HepG2 (cell line): Measurements from ENCODE around the gene PKMYT1. TPM values are rescaled to one million over a fixed set of nuclear protein-coding genes. Genes with fewer than 3 reads are reported as not detected.

Experiments used
- ATAC-seq: fragments of 200-7000 bp; cut with Tn5 transposase; 3 replicates; pipeline ENCODE4 v1.9.1; 2020; ENCODE audit warnings: mild to moderate bottlenecking, moderate library complexity
- BruUV-seq: library from RNA; stranded (reverse); fragments of 400-500 nt; replicated peaks from 2 replicates; lab custom pipeline; 2021; lab: Mats Ljungman, UMichigan
- CTCF ChIA-PET: fragments of 300-600 bp; formaldehyde crosslinking; extraction: SDS; loops from one replicate; lab custom pipeline; 2021; ENCODE audit warnings: low total read pairs, inconsistent platforms, low intra/inter-chr PET ratio; lab: Yijun Ruan, JAX
- POLR2A ChIA-PET: fragments of 350-600 bp; sonication (Branson Sonifier 250); formaldehyde crosslinking; loops from one replicate; lab custom pipeline; 2020; ENCODE audit warnings: antibody characterized with exemption, inconsistent platforms; lab: Yijun Ruan, JAX
- DNase-seq: peaks from one replicate; pipeline ENCODE4 v3.0.0-alpha.2; 2015; ENCODE audit warnings: low spot score
- FAIRE-seq: peaks from 3 replicates; lab custom pipeline; 2011; peaks lifted over from hg19 to GRCh38; lab: Jason Lieb, UNC
- H2AFZ ChIP-seq: one replicate; pipeline ENCODE4 v1.6.1; 2011; ENCODE audit warnings: low read length, inconsistent platforms
- H3K27ac ChIP-seq: fragments of 300-600 bp; 3 replicates; pipeline ENCODE4 v1.8.0; 2011; ENCODE audit warnings: mixed run types, mild to moderate bottlenecking, mixed read lengths, low read length, inconsistent platforms; ENCODE audit not compliant: insufficient read depth; ENCODE audit errors: extremely low read length
- H3K27me3 ChIP-seq, 2 experiments: fragments of 200-600 bp in 1 of 2; 2 replicates in 1 of 2; 3 replicates in 1 of 2; pipeline versions ENCODE4 v1.6.0 to v1.8.0; 2011; ENCODE audit warnings: low read length in 2 of 2, mild to moderate bottlenecking in 2 of 2, moderate library complexity in 2 of 2, inconsistent platforms in 1 of 2; ENCODE audit not compliant: insufficient read depth in 2 of 2, control insufficient read depth in 1 of 2
- H3K36me3 ChIP-seq, 2 experiments: fragments of 200-600 bp in 1 of 2; replicated peaks in 1 of 2; 2 replicates in 1 of 2; 3 replicates in 1 of 2; pipeline versions ENCODE4 v1.5.1 to v1.8.0; 2011; ENCODE audit warnings: low read length in 2 of 2, inconsistent platforms in 1 of 2; ENCODE audit not compliant: insufficient read depth in 2 of 2, control insufficient read depth in 1 of 2
- H3K4me1 ChIP-seq: 2 replicates; pipeline ENCODE4 v1.5.1; 2012; ENCODE audit warnings: low read length, inconsistent platforms; ENCODE audit not compliant: insufficient read depth
- H3K4me2 ChIP-seq: 2 replicates; pipeline ENCODE4 v1.6.0; 2011; ENCODE audit warnings: low read depth, low read length, inconsistent platforms
- H3K4me3 ChIP-seq, 3 experiments: fragments of 200-600 bp in 1 of 3; sonication (generic), shearing (Covaris generic) in 1 of 3; replicated peaks in 1 of 3; 2 replicates each; pipeline ENCODE4 v1.5.1; 2011 to 2016; ENCODE audit warnings: low read length in 3 of 3, inconsistent platforms in 2 of 3, low read depth in 2 of 3, mild to moderate bottlenecking in 2 of 3, control low read depth in 1 of 3, mixed read lengths in 1 of 3; ENCODE audit not compliant: insufficient read depth in 1 of 3
- H3K79me2 ChIP-seq: one replicate; pipeline ENCODE4 v1.6.1; 2011; ENCODE audit warnings: low read length, inconsistent platforms; ENCODE audit not compliant: insufficient read depth
- H3K9ac ChIP-seq: 2 replicates; pipeline ENCODE4 v1.6.0; 2011; ENCODE audit warnings: mild to moderate bottlenecking, low read depth, low read length, inconsistent platforms; ENCODE audit not compliant: insufficient read depth
- H3K9me3 ChIP-seq: 2 replicates; pipeline ENCODE4 v1.5.1; 2012; ENCODE audit warnings: mild to moderate bottlenecking, low read length
- H4K20me1 ChIP-seq: 2 replicates; pipeline ENCODE4 v1.6.0; 2011; ENCODE audit warnings: inconsistent platforms, mild to moderate bottlenecking, low read length, moderate library complexity; ENCODE audit not compliant: insufficient read depth
- ATAD3A ChIP-seq: sonication (generic); formaldehyde crosslinking; IDR thresholded peaks from 2 replicates; pipeline ENCODE4 v1.4.0; 2020; ENCODE audit warnings: missing genetic modification reagents
- BCL3 ChIP-seq: sonication (generic); formaldehyde crosslinking; IDR thresholded peaks from 2 replicates; pipeline ENCODE4 v1.5.1; 2020; ENCODE audit warnings: mild to moderate bottlenecking, missing genetic modification reagents, moderate library complexity
- IRF9 ChIP-seq: sonication (generic); formaldehyde crosslinking; IDR thresholded peaks from 2 replicates; pipeline ENCODE4 v1.8.0; 2022; ENCODE audit warnings: missing genetic modification reagents, mild to moderate bottlenecking, borderline replicate concordance
- MBNL3 ChIP-seq: fragments of 250-450 bp; sonication (Bioruptor Pico); conservative IDR thresholded peaks from 2 replicates; pipeline ENCODE4 v1.8.0; 2022; ENCODE audit warnings: mild to moderate bottlenecking, inconsistent platforms
- MTA1 ChIP-seq: sonication (generic); formaldehyde crosslinking; IDR thresholded peaks from 2 replicates; pipeline ENCODE4 v1.4.0; 2020; ENCODE audit warnings: missing genetic modification reagents, mild to moderate bottlenecking, borderline replicate concordance
- MXD3 ChIP-seq: IDR thresholded peaks from 2 replicates; pipeline ENCODE4 v1.6.1; 2016; ENCODE audit warnings: mild to moderate bottlenecking, missing biosample characterization, missing genetic modification reagents
- ONECUT2 ChIP-seq: sonication (generic); formaldehyde crosslinking; IDR thresholded peaks from 2 replicates; pipeline ENCODE4 v1.4.0; 2020; ENCODE audit warnings: missing genetic modification reagents
- SKIL ChIP-seq: sonication (generic); formaldehyde crosslinking; IDR thresholded peaks from 2 replicates; pipeline ENCODE4 v1.8.0; 2022; ENCODE audit warnings: missing genetic modification reagents, mild to moderate bottlenecking, moderate library complexity, borderline replicate concordance
- TARDBP ChIP-seq: sonication (generic); formaldehyde crosslinking; IDR thresholded peaks from 2 replicates; pipeline ENCODE4 v1.8.0; 2022; ENCODE audit warnings: mild to moderate bottlenecking, missing genetic modification reagents
- THRA ChIP-seq: sonication (generic); formaldehyde crosslinking; IDR thresholded peaks from 2 replicates; pipeline ENCODE4 v1.4.0; 2020; ENCODE audit warnings: missing genetic modification reagents, borderline replicate concordance
- YEATS2 ChIP-seq: sonication (generic); formaldehyde crosslinking; IDR thresholded peaks from 2 replicates; pipeline ENCODE4 v1.4.0; 2020; ENCODE audit warnings: missing genetic modification reagents, borderline replicate concordance
- ZFX ChIP-seq: sonication (generic); formaldehyde crosslinking; IDR thresholded peaks from 2 replicates; pipeline ENCODE4 v1.4.0; 2020; ENCODE audit warnings: mild to moderate bottlenecking, low read depth, missing genetic modification reagents, moderate library complexity
- ZNF670 ChIP-seq: sonication (generic); formaldehyde crosslinking; IDR thresholded peaks from 2 replicates; pipeline ENCODE4 v1.8.0; 2022; ENCODE audit warnings: mild to moderate bottlenecking, missing genetic modification reagents, borderline replicate concordance
- ZNF775 ChIP-seq: sonication (generic); formaldehyde crosslinking; IDR thresholded peaks from 2 replicates; pipeline ENCODE4 v1.4.0; 2020; ENCODE audit warnings: missing genetic modification reagents, mild to moderate bottlenecking, moderate library complexity, borderline replicate concordance
- WGBS: methylation state at CpG from one replicate; pipeline ENCODE4 v1.1.6; 2017; ENCODE audit warnings: low lambda C conversion rate; 5-methylcytosine and 5-hydroxymethylcytosine counted together
- in situ Hi-C: cut with HindIII; loops from 2 replicates; pipeline ENCODE4 v1.10.0; 2017; ENCODE audit warnings: low pct_unique_long_range_greater_than_20kb; ENCODE audit not compliant: extremely low pct_ligation_motif_present
- intact Hi-C: fragments of 100-400 bp; cut with micrococcal nuclease; formaldehyde crosslinking; loops from one replicate; pipeline ENCODE4 v1.10.0; 2022; ENCODE audit not compliant: unreplicated experiment
- polyA plus RNA-seq, 8 experiments: library from polyadenylated mRNA; depleted of rRNA in 3 of 8; stranded (reverse) in 7 of 8; unstranded in 1 of 8; fragments of >200 nt; fragmentation: Illumina TruSeq in 4 of 8; extraction: Trizol in 4 of 8; gene quantifications; 2 replicates each; pipeline versions ENCODE4 v1.2.1 to v1.2.3, GENCODE V29; 2011 to 2016; ENCODE audit warnings: low read depth in 4 of 8, missing spikeins in 1 of 8, mixed read lengths in 1 of 8; ENCODE audit not compliant: insufficient read depth in 1 of 8
- total RNA-seq, 5 experiments: library from RNA; depleted of rRNA; stranded (reverse); fragments of >200 nt; fragmentation: Illumina TruSeq; extraction: Trizol; gene quantifications; 2 replicates each; pipeline ENCODE4 v1.2.3, GENCODE V29; 2016; ENCODE audit warnings: low read depth in 1 of 5

PKMYT1 gene
- total and polyA plus RNA-seq, 2 of the 13 experiments (the other 11 are each of a cell fraction or from before 2014, with no cell fraction given), result 7.0 to 27.8 TPM

- Histone ChIP-seq H3K27me3 (peaks cover 2 to 19% of the 10 kb centered on the region in 2 experiments), H3K79me2 (peaks cover 5% of the 10 kb centered on the region), H3K27ac (no peak overlapping the region), H3K4me1 (peaks cover 52% of the 10 kb centered on the region), H4K20me1 (peaks cover 31% of the 10 kb centered on the region; the same call in 1 of the 2 replicates), H3K4me3 (no peak overlapping the region), H2AFZ (no peak overlapping the region), H3K4me2 (no peak overlapping the region; the same call in 1 of the 2 replicates), H3K36me3 (peaks cover 16 to 17% of the 10 kb centered on the region in 2 experiments; a peak in 4 of 5 replicates), H3K9me3 (no peaks in the 10 kb centered on the region), H3K9ac (no peak overlapping the region)
- DNase-seq (no peak), ATAC-seq (no peak), FAIRE-seq (no peak)
- intact Hi-C loops (no loop called here), in situ Hi-C loops (no loop called here)
- no peak for TF ChIP-seq SKIL
- no peak for TF ChIP-seq MTA1 (CRISPR knock-in tag)
- TF ChIP-seq YEATS2 (CRISPR knock-in tag), result no peak
- TF ChIP-seq ZNF775 (CRISPR knock-in tag), result no peak
- no peak for TF ChIP-seq ZFX
- TF ChIP-seq ONECUT2, result no peak
- TF ChIP-seq ATAD3A (CRISPR knock-in tag), result no peak
- no peak for TF ChIP-seq TARDBP (CRISPR knock-in tag)
- TF ChIP-seq MBNL3 (CRISPR knock-in tag), result no peak
- no peak for TF ChIP-seq ZNF670 (CRISPR knock-in tag)
- no peak for TF ChIP-seq IRF9 (CRISPR knock-in tag)
- no peak for TF ChIP-seq MXD3 (CRISPR knock-in tag)
- no peak for TF ChIP-seq THRA (CRISPR knock-in tag)
- no peak for TF ChIP-seq BCL3 (CRISPR knock-in tag)
- CTCF ChIA-PET, result no interaction called here
- WGBS, result 98% methylated on average over 17 of the region's 18 CpGs
- no TSS peak for BruUV-seq
- POLR2A ChIA-PET, result interaction anchor here (0.9 to 18.8 kb wide), 3 partner anchors 16 to 104 kb away, joined by 4 to 750 read pairs (median 48); partner anchors contain the start of genes CLDN9 and PKMYT1
These were observed 45.1 kb upstream of the PKMYT1 start for GRCh38 chr16:3025032-3026002.
